Neural cell (in vitro differentiated cells): ENCODE measurements around the gene DAGLB.

Experiments used
- CTCF ChIP-seq: fragments of 450-650 bp; IDR thresholded peaks from 2 replicates; pipeline ENCODE4 v1.5.1; 2014; ENCODE audit warnings: antibody characterized with exemption, mild to moderate bottlenecking, moderate library complexity; ENCODE audit not compliant: poor library complexity, severe bottlenecking
- POLR2AphosphoS5 ChIP-seq: IDR thresholded peaks from 2 replicates; pipeline ENCODE4 v1.6.1; 2012

- TF ChIP-seq CTCF: no peak
- no peak for TF ChIP-seq POLR2AphosphoS5
These were observed 27.1 kb downstream of the DAGLB start for GRCh38 chr7:6420680-6421079.
